WTC11 (cell line): ENCODE measurements around the gene DNAAF8. TPM values are rescaled to one million over a fixed set of nuclear protein-coding genes. Genes with fewer than 3 reads are reported as not detected.
A peak's percentile ranks its signal among the peaks of the same experiment; 100 is the strongest.

ENCODE experiments used
- ATAC-seq: fragments of 200-7000 bp; cut with Tn5 transposase; 2 replicates; pipeline ENCODE4 v1.10.0; 2021; ENCODE audit warnings: mild to moderate bottlenecking, moderate library complexity
- CTCF ChIA-PET: fragments of 300-600 bp; sonication (Branson Sonifier 250); formaldehyde crosslinking; loops from one replicate; lab custom pipeline; 2021; ENCODE audit warnings: antibody characterized with exemption; lab: Charles Lee
- POLR2A ChIA-PET: fragments of 350-600 bp; sonication (Branson Sonifier 250); formaldehyde crosslinking; loops from one replicate; lab custom pipeline; 2021; ENCODE audit warnings: antibody characterized with exemption; lab: Charles Lee
- DNase-seq: peaks from one replicate; pipeline ENCODE4 v3.0.0; 2021; ENCODE audit warnings: low spot score
- H3K27ac Mint-ChIP-seq: 2 replicates; pipeline ENCODE4 v1.8.0; 2021; ENCODE audit warnings: mixed read lengths
- H3K27me3 Mint-ChIP-seq: 2 replicates; pipeline ENCODE4 v1.8.0; 2021; ENCODE audit warnings: low read depth, mild to moderate bottlenecking, moderate library complexity, mixed read lengths
- H3K36me3 Mint-ChIP-seq: 2 replicates; pipeline ENCODE4 v1.8.0; 2021; ENCODE audit warnings: mixed read lengths
- H3K4me1 Mint-ChIP-seq: 2 replicates; pipeline ENCODE4 v1.8.0; 2022; ENCODE audit warnings: mixed read lengths
- H3K4me3 Mint-ChIP-seq: 2 replicates; pipeline ENCODE4 v1.8.0; 2021; ENCODE audit warnings: mild to moderate bottlenecking, moderate library complexity, mixed read lengths
- H3K9me3 Mint-ChIP-seq: 2 replicates; pipeline ENCODE4 v1.8.0; 2021; ENCODE audit warnings: mixed read lengths
- CTCF ChIP-seq: fragments of 200-600 bp; IDR thresholded peaks from 2 replicates; pipeline ENCODE4 v1.8.0; 2022; ENCODE audit warnings: antibody characterized with exemption
- E2F4 ChIP-seq: sonication (generic); formaldehyde crosslinking; IDR thresholded peaks from 2 replicates; pipeline ENCODE4 v1.8.1; 2022; ENCODE audit warnings: low read depth, mild to moderate bottlenecking, moderate library complexity, missing genetic modification reagents, borderline replicate concordance
- ESRRA ChIP-seq: sonication (generic); formaldehyde crosslinking; IDR thresholded peaks from 2 replicates; pipeline ENCODE4 v1.8.1; 2022; ENCODE audit warnings: mild to moderate bottlenecking, missing genetic modification reagents, borderline replicate concordance
- FOXP4 ChIP-seq: sonication (generic); formaldehyde crosslinking; IDR thresholded peaks from 2 replicates; pipeline ENCODE4 v1.8.0; 2022; ENCODE audit warnings: mild to moderate bottlenecking, missing genetic modification reagents
- GABPB1 ChIP-seq: sonication (generic); formaldehyde crosslinking; IDR thresholded peaks from 2 replicates; pipeline ENCODE4 v1.8.1; 2023; ENCODE audit warnings: mild to moderate bottlenecking, missing genetic modification reagents
- GTF2I ChIP-seq: fragments of 250-450 bp; sonication (Bioruptor Pico); conservative IDR thresholded peaks from 2 replicates; pipeline ENCODE4 v1.4.0; 2021; ENCODE audit warnings: mild to moderate bottlenecking
- MXD4 ChIP-seq: fragments of 250-450 bp; sonication (Bioruptor Pico); IDR thresholded peaks from 2 replicates; pipeline ENCODE4 v1.8.0; 2021; ENCODE audit warnings: mild to moderate bottlenecking, moderate library complexity, borderline replicate concordance
- MYBL2 ChIP-seq: sonication (generic); formaldehyde crosslinking; IDR thresholded peaks from 2 replicates; pipeline ENCODE4 v1.8.1; 2023; ENCODE audit warnings: mild to moderate bottlenecking, moderate library complexity, missing genetic modification reagents
- USF2 ChIP-seq: sonication (generic); formaldehyde crosslinking; IDR thresholded peaks from 2 replicates; pipeline ENCODE4 v1.8.1; 2023; ENCODE audit warnings: mild to moderate bottlenecking, missing genetic modification reagents, moderate library complexity
- ZMAT4 ChIP-seq: fragments of 250-450 bp; sonication (Bioruptor Pico); IDR thresholded peaks from 2 replicates; pipeline ENCODE4 v1.9.0; 2021; ENCODE audit warnings: mild to moderate bottlenecking
- ZNF138 ChIP-seq: sonication (generic); formaldehyde crosslinking; conservative IDR thresholded peaks from 2 replicates; pipeline ENCODE4 v1.8.1; 2022; ENCODE audit warnings: mild to moderate bottlenecking, moderate library complexity, missing genetic modification reagents
- ZNF219 ChIP-seq: sonication (generic); formaldehyde crosslinking; IDR thresholded peaks from 2 replicates; pipeline ENCODE4 v1.8.0; 2023; ENCODE audit warnings: missing genetic modification reagents, mild to moderate bottlenecking, borderline replicate concordance
- ZNF232 ChIP-seq: sonication (generic); formaldehyde crosslinking; IDR thresholded peaks from 2 replicates; pipeline ENCODE4 v1.8.0; 2022; ENCODE audit warnings: mild to moderate bottlenecking, missing genetic modification reagents
- ZNF423 ChIP-seq: fragments of 250-450 bp; sonication (Bioruptor Pico); IDR thresholded peaks from 2 replicates; pipeline ENCODE4 v2.1.2; 2022; ENCODE audit warnings: mild to moderate bottlenecking, moderate library complexity
- ZSCAN18 ChIP-seq: fragments of 250-450 bp; sonication (Bioruptor Pico); IDR thresholded peaks from 2 replicates; pipeline ENCODE4 v2.1.2; 2022; ENCODE audit warnings: mild to moderate bottlenecking, moderate library complexity
- total RNA-seq: library from RNA; stranded (reverse); gene quantifications from 3 replicates; pipeline ENCODE4 v1.2.3, GENCODE V29; 2021

DNAAF8 gene
- total RNA-seq, 1 experiment from 2014 or later = 0.09 TPM

- ChIA-PET CTCF (interaction anchor here (0.7 to 1.1 kb wide), 4 partner anchors 20 to 373 kb away, joined by 3 to 6 read pairs (median 4); no protein-coding TSS in a partner anchor), POLR2A (no interaction called here)
- Mint-ChIP-seq H3K4me1 (peaks cover 14% of the 10 kb centered on the region), H3K27ac (no peak overlapping the region), H3K9me3 (no peaks in the 10 kb centered on the region), H3K4me3 (no peak overlapping the region), H3K27me3 (no peaks in the 10 kb centered on the region; the same call in 1 of the 2 replicates), H3K36me3 (no peaks in the 10 kb centered on the region)
- TF ChIP-seq MYBL2 (CRISPR knock-in tag) (no peak), ZNF423 (CRISPR knock-in tag) (no peak), ZMAT4 (CRISPR knock-in tag) (no peak), USF2 (CRISPR knock-in tag) (no peak), ZSCAN18 (CRISPR knock-in tag) (no peak), CTCF (no peak), ZNF138 (CRISPR knock-in tag) (no peak), GTF2I (no peak), E2F4 (no peak), ZNF219 (CRISPR knock-in tag) (no peak), ESRRA (CRISPR knock-in tag) (no peak)
- ATAC-seq = no peak
- DNase-seq = no peak
Measured at GRCh38 chr16:4788910-4789309, 54.6 kb downstream of the DNAAF8 start.

GRCh38 chr16:4790261-4790660, 55.9 kb downstream of the DNAAF8 start:
- TF ChIP-seq GABPB1 (CRISPR knock-in tag) = peak; percentile 39; the same call in 1 of the 2 replicates
- no peak for TF ChIP-seq ZNF232 (CRISPR knock-in tag)
- TF ChIP-seq, all 79 proteins: peak for 1
- no peaks in the 10 kb centered on the region for H3K9me3 Mint-ChIP-seq
- DNase-seq (no peak), ATAC-seq (no peak)
- ChIA-PET CTCF (no interaction called here), POLR2A (interaction anchor here (0.7 kb wide), 1 partner anchor 23 kb away, joined by 3 read pairs; the partner anchor contains the start of gene ZNF500)
- H3K4me1 Mint-ChIP-seq = peaks cover 10% of the 10 kb centered on the region
- no peaks in the 10 kb centered on the region for H3K36me3 Mint-ChIP-seq
- no peak overlapping the region for H3K4me3 Mint-ChIP-seq
- H3K27me3 Mint-ChIP-seq = no peaks in the 10 kb centered on the region; the same call in 1 of the 2 replicates
- no peak overlapping the region for H3K27ac Mint-ChIP-seq

GRCh38 chr16:4790871-4791270, 56.5 kb downstream of the DNAAF8 start:
- Mint-ChIP-seq H3K36me3 (no peaks in the 10 kb centered on the region), H3K27me3 (no peaks in the 10 kb centered on the region; the same call in 1 of the 2 replicates), H3K4me3 (no peak overlapping the region), H3K4me1 (peaks cover 10% of the 10 kb centered on the region), H3K9me3 (no peaks in the 10 kb centered on the region)
- ChIA-PET POLR2A (no interaction called here), CTCF (no interaction called here)
- DNase-seq = no peak
- TF ChIP-seq FOXP4 (CRISPR knock-in tag) = no peak
- no peak for TF ChIP-seq MXD4 (CRISPR knock-in tag)
- TF ChIP-seq, all 79 proteins: peak for 0
- no peak overlapping the region for H3K27ac Mint-ChIP-seq
- no peak for ATAC-seq
